ENCODE measurements around the gene CASP2. TPM values are rescaled to one million over a fixed set of nuclear protein-coding genes. Genes with fewer than 3 reads are reported as not detected.

CASP2 gene
- total RNA-seq: 12.9 and 14.4 TPM in 2 replicates

DNA sequence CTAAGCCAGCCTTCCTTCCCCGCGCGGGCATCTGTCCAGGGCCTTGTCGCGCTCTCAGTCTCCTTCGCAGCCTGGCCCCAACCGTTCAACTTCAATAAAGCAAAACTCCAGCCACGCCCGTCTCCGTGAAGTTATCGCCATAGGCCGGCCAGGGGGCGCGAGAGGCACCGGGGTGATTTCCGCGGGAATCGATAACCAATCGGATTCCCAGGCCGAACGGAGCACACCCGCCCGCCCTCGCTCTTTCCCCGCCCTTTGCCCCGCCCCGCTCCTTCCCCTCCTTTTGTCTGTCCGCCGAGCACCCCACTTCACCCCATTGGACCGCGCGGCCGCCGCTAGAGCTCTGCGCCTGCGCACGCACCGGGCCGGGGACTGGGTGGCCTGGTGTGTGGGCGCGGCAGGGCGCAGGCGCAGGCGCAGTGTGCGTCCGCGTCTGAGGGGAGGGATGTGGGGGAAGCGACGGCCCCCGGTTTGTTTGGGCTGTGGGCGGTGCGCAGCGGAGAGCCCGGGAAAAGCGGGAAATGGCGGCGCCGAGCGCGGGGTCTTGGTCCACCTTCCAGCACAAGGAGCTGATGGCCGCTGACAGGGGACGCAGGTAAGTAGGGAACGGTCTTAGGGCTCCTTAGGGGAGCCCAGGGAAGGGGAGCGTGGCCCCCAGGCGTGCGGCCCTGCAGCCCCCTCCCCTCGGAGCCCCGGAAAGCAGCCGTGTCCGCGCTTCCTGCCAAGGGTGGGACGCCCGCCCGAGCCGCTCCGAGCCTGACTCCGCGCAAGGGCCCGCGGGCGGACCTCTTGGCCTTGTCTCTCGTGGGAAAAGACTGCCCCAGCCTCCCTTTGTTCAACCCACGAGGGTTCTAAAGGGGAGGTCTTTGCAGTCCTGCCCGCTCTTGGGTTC lies at the start of gene CASP2:
CASP2 (plus strand) TSS at position 417 of the 892 bp plus-strand sequence; CDS start at position 522, 105 bp downstream.

GRCh38 chr7:143263266-143264195 lies 24.6 kb upstream of the CASP2 start, which contains the start of gene GSTK1:
Gene GSTK1, plus strand, starts transcription at chr7:143263441. Its CDS starts 73 bp downstream, at chr7:143263514.

GRCh38 chr7:143284591-143285469 lies 3.3 kb upstream of the CASP2 start, which contains the start of gene TMEM139:
Gene TMEM139, plus strand, starts transcription at chr7:143284958. Its CDS starts 1,000 bp downstream, at chr7:143285958.

DNA sequence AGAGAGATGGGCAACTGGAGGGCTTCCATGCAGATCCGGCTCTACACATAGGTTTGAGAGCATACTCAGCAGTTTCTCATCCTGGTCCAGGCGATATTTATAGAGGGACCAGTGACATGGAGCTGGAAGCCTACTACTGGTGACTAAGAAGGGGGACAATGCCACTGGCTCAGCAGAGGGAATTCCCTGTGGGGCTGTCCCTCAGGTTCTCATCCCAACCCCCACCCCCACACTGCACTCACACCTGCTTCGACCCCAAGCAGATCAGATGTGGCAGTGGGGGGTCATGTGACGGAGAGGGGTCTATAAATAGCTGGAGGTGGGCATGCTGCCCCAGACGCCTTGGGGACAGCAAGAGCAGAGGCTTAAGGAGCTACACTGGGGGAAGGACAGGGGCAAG lies 27.6 kb downstream of the CASP2 start, which contains the start of gene CLCN1:
CLCN1 (plus strand) TSS at position 336 of the 400 bp plus-strand sequence. CDS start 102 bp downstream, outside the sequence.

Other genes with a start within 250 kb of the CASP2 start
- not detected in 2 replicates for gene OR6V1, start 236.0 kb upstream of the CASP2 start, total RNA-seq
- not detected in 2 replicates for gene PIP, start 156.3 kb upstream of the CASP2 start, total RNA-seq
- not detected in 2 replicates for gene TAS2R39, start 104.9 kb upstream of the CASP2 start, total RNA-seq
- not detected in 2 replicates for gene TAS2R40, start 66.3 kb upstream of the CASP2 start, total RNA-seq
- 106 and 155 TPM in 2 replicates for gene GSTK1, start 24.9 kb upstream of the CASP2 start, total RNA-seq
- 0.50 TPM in 1 of 2 replicates, not detected in the other for gene TMEM139, start 3.4 kb upstream of the CASP2 start, total RNA-seq
- not detected in 2 replicates for gene CLCN1, start 27.8 kb downstream of the CASP2 start, total RNA-seq
- 3.9 and 13.2 TPM in 2 replicates for gene FAM131B, start 74.4 kb downstream of the CASP2 start, total RNA-seq
- 70.0 and 70.3 TPM in 2 replicates for gene ZYX, start 93.0 kb downstream of the CASP2 start, total RNA-seq
- gene EPHA1, start 120.5 kb downstream of the CASP2 start, total RNA-seq: under 0.01 and 0.15 TPM in 2 replicates
- gene TAS2R60, start 155.1 kb downstream of the CASP2 start, total RNA-seq: 0.15 TPM in 1 of 2 replicates, not detected in the other
- 0.17 TPM in 1 of 2 replicates, not detected in the other for gene TAS2R41, start 189.5 kb downstream of the CASP2 start, total RNA-seq